Trophoblast cell (in vitro differentiated cells and primary cell): ENCODE results near the gene SAT1.

Experiments
- DNase-seq, 2 donors: peaks; one replicate each; pipeline ENCODE4 v3.0.0-alpha.2; 2016
- H2AFZ ChIP-seq: 2 replicates; pipeline ENCODE4 v1.6.1; 2013; ENCODE audit warnings: low read length, moderate library complexity, mild to moderate bottlenecking; ENCODE audit not compliant: insufficient read depth, poor library complexity
- H2AK5ac ChIP-seq: 2 replicates; pipeline ENCODE4 v1.6.1; 2013; ENCODE audit warnings: mild to moderate bottlenecking, low read length
- H2BK120ac ChIP-seq: 2 replicates; pipeline ENCODE4 v1.6.1; 2013; ENCODE audit warnings: low read length, mild to moderate bottlenecking, moderate library complexity; ENCODE audit not compliant: insufficient read depth, poor library complexity
- H2BK12ac ChIP-seq: 2 replicates; pipeline ENCODE4 v1.6.1; 2013; ENCODE audit warnings: mild to moderate bottlenecking, low read length, moderate library complexity
- H2BK5ac ChIP-seq: 2 replicates; pipeline ENCODE4 v1.6.1; 2013; ENCODE audit warnings: low read length, low read depth, moderate library complexity, mild to moderate bottlenecking; ENCODE audit not compliant: poor library complexity
- H3K14ac ChIP-seq: 2 replicates; pipeline ENCODE4 v1.6.1; 2013; ENCODE audit warnings: mild to moderate bottlenecking, low read length
- H3K18ac ChIP-seq: 2 replicates; pipeline ENCODE4 v1.6.1; 2013; ENCODE audit warnings: mild to moderate bottlenecking, low read length
- H3K23ac ChIP-seq: 2 replicates; pipeline ENCODE4 v1.6.1; 2013; ENCODE audit warnings: low read length
- H3K27ac ChIP-seq: 2 replicates; pipeline ENCODE4 v1.5.1; 2013; ENCODE audit warnings: low read depth, mild to moderate bottlenecking, inconsistent platforms, low read length, moderate library complexity
- H3K27me3 ChIP-seq: 2 replicates; pipeline ENCODE4 v1.6.1; 2013; ENCODE audit warnings: inconsistent platforms, mild to moderate bottlenecking, low read length, moderate library complexity; ENCODE audit not compliant: insufficient read depth
- H3K36me3 ChIP-seq, 2 experiments: 1 replicate in 1 of 2; 2 replicates in 1 of 2; pipeline ENCODE4 v1.6.1; 2013; ENCODE audit warnings: low read length in 2 of 2, mild to moderate bottlenecking in 2 of 2, moderate library complexity in 1 of 2; ENCODE audit not compliant: insufficient read depth in 2 of 2, control insufficient read depth in 1 of 2
- H3K4ac ChIP-seq: 2 replicates; pipeline ENCODE4 v1.6.1; 2013; ENCODE audit warnings: low read depth, mild to moderate bottlenecking, low read length, moderate library complexity
- H3K4me1 ChIP-seq, 2 experiments: 1 replicate in 1 of 2; 2 replicates in 1 of 2; pipeline ENCODE4 v1.6.1; 2013; ENCODE audit warnings: low read length in 2 of 2, mild to moderate bottlenecking in 2 of 2, moderate library complexity in 1 of 2; ENCODE audit not compliant: insufficient read depth in 2 of 2, control insufficient read depth in 1 of 2
- H3K4me2 ChIP-seq: 2 replicates; pipeline ENCODE4 v1.6.1; 2013; ENCODE audit warnings: inconsistent platforms, mild to moderate bottlenecking, low read length, moderate library complexity
- H3K4me3 ChIP-seq: 2 replicates; pipeline ENCODE4 v1.5.1; 2013; ENCODE audit warnings: mild to moderate bottlenecking, low read depth, low read length, inconsistent platforms
- H3K79me1 ChIP-seq: one replicate; pipeline ENCODE4 v1.6.1; 2013; ENCODE audit warnings: low read length
- H3K79me2 ChIP-seq: 2 replicates; pipeline ENCODE4 v1.6.1; 2013; ENCODE audit warnings: low read length, mild to moderate bottlenecking; ENCODE audit not compliant: control insufficient read depth, insufficient read depth, poor library complexity
- H3K9ac ChIP-seq: 2 replicates; pipeline ENCODE4 v1.6.1; 2013; ENCODE audit warnings: mild to moderate bottlenecking, low read length
- H3K9me3 ChIP-seq: 2 replicates; pipeline ENCODE4 v1.6.1; 2013; ENCODE audit warnings: low read depth, mild to moderate bottlenecking, control low read depth, inconsistent platforms, low read length; ENCODE audit not compliant: insufficient read depth
- H4K12ac ChIP-seq: 2 replicates; pipeline ENCODE4 v1.6.1; 2013; ENCODE audit warnings: low read depth, mild to moderate bottlenecking, low read length, moderate library complexity
- H4K8ac ChIP-seq: 2 replicates; pipeline ENCODE4 v1.6.1; 2013; ENCODE audit warnings: low read depth, mild to moderate bottlenecking, low read length, moderate library complexity
- H4K91ac ChIP-seq: one replicate; pipeline ENCODE4 v1.6.1; 2013; ENCODE audit warnings: low read depth, mild to moderate bottlenecking, low read length, moderate library complexity
- WGBS: extraction: QIAGEN DNeasy Blood & Tissue Kit; methylation state at CpG from one replicate; pipeline ENCODE4 v1.1.7; 2013; ENCODE audit warnings: missing lambda C conversion rate; ENCODE audit not compliant: insufficient read length, insufficient coverage; ENCODE audit errors: extremely low coverage; 5-methylcytosine and 5-hydroxymethylcytosine counted together

SAT1 gene

DNA sequence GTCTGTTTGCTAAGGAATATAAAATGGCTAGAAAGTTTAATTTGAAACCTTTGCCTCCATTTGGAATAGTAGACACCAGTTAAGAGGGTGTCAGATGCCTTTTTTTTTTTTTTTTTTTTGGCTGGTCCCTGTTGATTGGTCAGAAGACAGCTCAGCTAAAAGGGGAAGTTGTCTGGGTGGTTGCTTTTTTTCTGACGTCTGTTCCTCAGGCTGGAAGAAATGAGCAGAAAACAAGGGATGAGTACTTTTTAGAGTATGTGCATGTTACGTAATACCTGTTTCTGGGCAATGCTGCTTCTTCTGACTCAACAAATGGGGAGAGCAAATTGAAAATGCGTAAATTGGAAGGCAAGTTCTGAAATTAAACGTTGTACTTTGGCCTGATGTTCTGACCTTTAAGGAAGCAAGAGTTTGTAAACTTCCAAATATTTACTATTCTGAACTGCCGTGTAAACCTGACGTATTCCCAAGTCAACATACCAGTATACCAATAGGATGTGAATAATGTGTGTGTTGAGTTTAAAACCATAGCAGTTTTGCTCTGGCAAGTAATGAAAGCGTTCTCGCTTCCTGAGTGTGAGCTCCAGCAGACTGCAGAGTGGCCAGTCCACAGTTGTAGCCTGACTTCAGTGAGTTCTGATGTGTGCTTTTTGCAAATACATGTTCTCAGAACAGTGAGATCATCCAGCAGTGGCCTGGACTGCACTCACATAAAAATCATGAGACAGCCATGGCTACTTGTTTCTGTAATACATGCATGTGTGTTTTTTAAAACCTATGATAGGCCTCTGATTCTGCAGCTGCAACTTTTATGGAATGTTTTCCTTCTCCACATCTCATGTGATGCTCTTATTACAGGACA lies 1.7 kb downstream of the SAT1 start:
- H3K79me1 ChIP-seq = peaks cover 4% of the 10 kb centered on the region
- H3K9ac ChIP-seq = no peak overlapping the region
- H3K18ac ChIP-seq = no peak overlapping the region
- no peaks in the 10 kb centered on the region for H3K36me3 ChIP-seq
- no peaks in the 10 kb centered on the region for H3K9me3 ChIP-seq
- no peak overlapping the region for H3K23ac ChIP-seq
- WGBS = no CpG with 5 or more reads among the region's 8 CpGs
- no peak overlapping the region for H4K12ac ChIP-seq
- no peak overlapping the region for H2AK5ac ChIP-seq
- H2BK5ac ChIP-seq = no peak overlapping the region
- H3K4ac ChIP-seq = no peak overlapping the region
- peaks cover 3% of the 10 kb centered on the region for H3K79me2 ChIP-seq
- H2BK120ac ChIP-seq = no peak overlapping the region
- H3K4me3 ChIP-seq = no peak overlapping the region
- no peak overlapping the region for H3K4me2 ChIP-seq
- no peak overlapping the region for H2BK12ac ChIP-seq
- no peaks in the 10 kb centered on the region for H3K27me3 ChIP-seq
- H3K14ac ChIP-seq = no peak overlapping the region
- DNase-seq = peak in 1 of 2 donors; percentile 62
- no peak overlapping the region for H4K8ac ChIP-seq
- no peak overlapping the region for H4K91ac ChIP-seq
- H2AFZ ChIP-seq = no peak overlapping the region
- peaks cover 0 to 2% of the 10 kb centered on the region in 2 experiments for H3K4me1 ChIP-seq
- H3K27ac ChIP-seq = no peak overlapping the region

- peaks cover 3% of the 10 kb centered on the region for H3K79me2 ChIP-seq
- H3K18ac ChIP-seq = no peak overlapping the region
- peak in 1 of 2 donors; percentile 44 for DNase-seq
- no peak overlapping the region for H4K8ac ChIP-seq
- peaks cover 0 to 2% of the 10 kb centered on the region in 2 experiments for H3K4me1 ChIP-seq
- no peak overlapping the region for H3K4me2 ChIP-seq
- no peak overlapping the region for H3K4ac ChIP-seq
- H4K12ac ChIP-seq = no peak overlapping the region
- no peak overlapping the region for H3K23ac ChIP-seq
- H3K27me3 ChIP-seq = no peaks in the 10 kb centered on the region
- H2BK120ac ChIP-seq = no peak overlapping the region
- peaks cover 4% of the 10 kb centered on the region for H3K79me1 ChIP-seq
- no peak overlapping the region for H2BK5ac ChIP-seq
- H2AFZ ChIP-seq = no peak overlapping the region
- H4K91ac ChIP-seq = no peak overlapping the region
- H2AK5ac ChIP-seq = no peak overlapping the region
- H2BK12ac ChIP-seq = no peak overlapping the region
- H3K36me3 ChIP-seq = no peaks in the 10 kb centered on the region
- no peak overlapping the region for H3K14ac ChIP-seq
- no peak overlapping the region for H3K9ac ChIP-seq
- no peak overlapping the region for H3K27ac ChIP-seq
- no peak overlapping the region for H3K4me3 ChIP-seq
- H3K9me3 ChIP-seq = no peaks in the 10 kb centered on the region
- no CpG with 5 or more reads among the region's 2 CpGs for WGBS
These were observed 2.6 kb downstream of the SAT1 start for GRCh38 chrX:23785580-23785979.

DNA sequence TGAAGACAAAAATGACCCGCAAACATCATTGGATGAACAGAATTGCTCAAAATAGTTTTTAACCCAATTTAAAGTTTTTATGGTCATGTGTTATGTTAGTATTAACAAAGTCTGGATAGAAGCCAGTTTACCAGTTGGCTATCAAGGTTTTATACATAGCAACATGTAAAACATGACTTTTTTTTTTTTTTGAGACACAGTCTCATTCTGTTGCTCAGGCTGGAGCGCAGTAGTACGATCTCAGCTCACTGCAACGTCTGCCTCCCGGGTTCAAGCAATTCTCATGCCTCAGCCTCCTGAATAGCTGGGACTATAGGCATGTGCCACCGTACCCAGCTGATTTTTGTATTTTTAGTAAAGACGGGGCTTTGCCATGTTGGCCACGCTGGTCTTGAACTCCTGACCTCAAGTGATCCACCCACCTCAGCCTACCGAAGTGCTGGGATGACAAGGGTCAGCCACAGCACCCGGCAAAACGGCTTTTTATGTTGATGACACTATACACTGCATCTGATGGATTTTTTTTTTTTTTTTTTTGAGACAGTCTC lies 3.4 kb downstream of the SAT1 start:
- no peak overlapping the region for H3K4ac ChIP-seq
- no peak overlapping the region for H4K91ac ChIP-seq
- H2BK120ac ChIP-seq = no peak overlapping the region
- H3K14ac ChIP-seq = no peak overlapping the region
- H2BK5ac ChIP-seq = no peak overlapping the region
- WGBS = no CpG with 5 or more reads among the region's 11 CpGs
- H4K12ac ChIP-seq = no peak overlapping the region
- no peak overlapping the region for H3K23ac ChIP-seq
- H3K4me3 ChIP-seq = no peak overlapping the region
- H3K27ac ChIP-seq = no peak overlapping the region
- no peak overlapping the region for H2AFZ ChIP-seq
- H4K8ac ChIP-seq = no peak overlapping the region
- no peak overlapping the region for H2BK12ac ChIP-seq
- H3K36me3 ChIP-seq = no peaks in the 10 kb centered on the region
- peaks cover 4% of the 10 kb centered on the region for H3K79me1 ChIP-seq
- H3K18ac ChIP-seq = no peak overlapping the region
- H3K79me2 ChIP-seq = peaks cover 3% of the 10 kb centered on the region
- peak; percentile 67 for DNase-seq
- no peaks in the 10 kb centered on the region for H3K27me3 ChIP-seq
- H3K4me1 ChIP-seq = peaks cover 0 to 2% of the 10 kb centered on the region in 2 experiments
- H3K9ac ChIP-seq = no peak overlapping the region
- H2AK5ac ChIP-seq = no peak overlapping the region
- no peak overlapping the region for H3K4me2 ChIP-seq
- no peaks in the 10 kb centered on the region for H3K9me3 ChIP-seq

DNA sequence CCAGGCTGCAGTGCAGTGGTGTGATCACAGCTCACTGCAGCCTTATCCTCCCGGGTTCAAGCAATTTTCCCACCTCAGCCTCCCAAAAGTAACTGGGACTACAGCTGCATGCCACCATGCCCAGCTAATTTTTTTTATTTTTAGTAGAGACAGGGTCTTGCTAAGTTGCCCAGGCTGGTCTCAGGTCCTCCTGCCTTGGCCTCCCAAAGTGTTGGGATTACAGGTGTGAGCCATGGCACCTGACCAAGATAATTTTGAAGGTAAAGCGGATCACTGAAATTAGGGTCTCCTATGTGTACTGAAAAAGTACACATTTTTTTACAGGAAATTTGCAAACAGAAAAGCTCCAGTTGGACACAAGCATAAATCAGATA lies 4.8 kb downstream of the SAT1 start:
- no CpG with 5 or more reads among the region's 2 CpGs for WGBS
- Histone ChIP-seq H3K36me3 (no peaks in the 10 kb centered on the region), H2AFZ (no peak overlapping the region), H2BK12ac (no peak overlapping the region), H3K18ac (no peak overlapping the region), H3K79me2 (peaks cover 3% of the 10 kb centered on the region), H3K79me1 (peaks cover 4% of the 10 kb centered on the region), H3K23ac (no peak overlapping the region), H3K4ac (no peak overlapping the region), H4K91ac (no peak overlapping the region), H2BK120ac (no peak overlapping the region), H3K27ac (no peak overlapping the region), H4K12ac (no peak overlapping the region), H3K9me3 (no peaks in the 10 kb centered on the region), H3K4me2 (no peak overlapping the region), H3K4me1 (peaks cover 0 to 2% of the 10 kb centered on the region in 2 experiments), H3K27me3 (no peaks in the 10 kb centered on the region), H3K4me3 (no peak overlapping the region), H3K9ac (no peak overlapping the region), H4K8ac (no peak overlapping the region), H2BK5ac (no peak overlapping the region), H2AK5ac (no peak overlapping the region), H3K14ac (no peak overlapping the region)
- no peak for DNase-seq
